OCI-LY7 (cell line): ENCODE results near the gene ZFHX3.

Experiments used
- CTCF ChIP-seq: fragments of 200-600 bp; sonication (generic); conservative IDR thresholded peaks from 2 replicates; pipeline ENCODE4 v1.5.1; 2014; ENCODE audit warnings: mild to moderate bottlenecking, antibody characterized with exemption, low read length, moderate library complexity, mixed read lengths
- EZH2phosphoT487 ChIP-seq: fragments of 200-600 bp; sonication (generic); IDR thresholded peaks from 2 replicates; pipeline ENCODE4 v1.6.1; 2018; ENCODE audit warnings: low read depth, borderline replicate concordance, mild to moderate bottlenecking, mixed run types, antibody characterized with exemption, low read length, moderate library complexity, mixed read lengths

- no peak for TF ChIP-seq CTCF
- TF ChIP-seq EZH2phosphoT487: no peak
Measured at GRCh38 chr16:73054125-73054484, 6.2 kb upstream of the ZFHX3 start.
